Ovary (tissue), 9 donors: ENCODE results near the gene RBM3. TPM values are rescaled to one million over a fixed set of nuclear protein-coding genes. Genes with fewer than 3 reads are reported as not detected.

Source experiments
- DNase-seq, 5 donors: peaks; one replicate each; pipeline ENCODE4 v3.0.0-alpha.2; 2019 to 2020
- H3K27ac ChIP-seq, 2 donors: fragments of 200-600 bp; one replicate each; pipeline versions ENCODE4 v1.5.1 to v1.8.0; 2019 to 2022
- H3K27me3 ChIP-seq: fragments of 200-600 bp; one replicate; pipeline ENCODE4 v1.8.0; 2022
- H3K36me3 ChIP-seq: fragments of 200-600 bp; sonication (generic); one replicate; pipeline ENCODE4 v1.5.1; 2019
- H3K4me1 ChIP-seq: one replicate; pipeline ENCODE4 v1.8.1; 2013; ENCODE audit warnings: mild to moderate bottlenecking, moderate library complexity; ENCODE audit not compliant: insufficient read depth
- H3K4me3 ChIP-seq: fragments of 200-600 bp; sonication (generic); one replicate; pipeline ENCODE4 v1.5.1; 2017
- H3K9me3 ChIP-seq, 2 donors: fragments of 200-600 bp in 1 of 2; sonication (generic) in 1 of 2; one replicate each; pipeline versions ENCODE4 v1.5.1 to v1.8.1; 2013 to 2019; ENCODE audit warnings: mild to moderate bottlenecking in 1 of 2, moderate library complexity in 1 of 2
- EP300 ChIP-seq: sonication (generic); formaldehyde crosslinking; IDR thresholded peaks from one replicate; pipeline ENCODE4 v1.6.1; 2017; ENCODE audit warnings: antibody characterized with exemption
- POLR2A ChIP-seq: fragments of 450-650 bp; IDR thresholded peaks from one replicate; pipeline ENCODE4 v1.6.1; 2017; ENCODE audit warnings: antibody characterized with exemption, mild to moderate bottlenecking, moderate library complexity
- whole genome bisulfite sequencing, 3 donors: extraction: QIAGEN DNeasy Blood & Tissue Kit in 1 of 3; methylation state at CpG; one replicate each; pipeline versions ENCODE4 v1.1.5 to v1.1.7; 2013 to 2017; 5-methylcytosine and 5-hydroxymethylcytosine counted together
- intact Hi-C, 4 donors: fragments of 100-400 bp; cut with DNase I; formaldehyde crosslinking; loops; one replicate each; pipeline versions ENCODE4 v1.11.0 to v1.15.1; 2022 to 2023
- polyA plus RNA-seq, 2 donors: library from polyadenylated mRNA; stranded (reverse); fragments of 200-250 nt in 1 of 2; fragments of 350-450 nt in 1 of 2; fragmentation: Illumina TruSeq in 1 of 2; extraction: RNeasy Lipid Tissue Mini Kit (QIAGEN cat#74804) in 1 of 2; gene quantifications; one replicate each; pipeline ENCODE4 v1.2.3, GENCODE V29; 2013 to 2014
- total RNA-seq, 7 donors: library from RNA; depleted of rRNA in 2 of 7; stranded (reverse); fragments of >200 nt in 2 of 7; fragmentation: NEBNext Ultra II Directional in 3 of 7; extraction: Animal tissue kit (Norgen Biotek cat#: 25700) in 3 of 7; gene quantifications; one replicate each; pipeline versions ENCODE4 v1.1.0 to v1.2.4, GENCODE V29; 2016 to 2023
- TF ChIP-seq, protein P1 (sequence below), 3 donors: fragments of 450-650 bp in 2 of 3; fragments of 200-600 bp in 1 of 3; IDR thresholded peaks; one replicate each; pipeline versions ENCODE4 v1.5.1 to v1.8.0; 2016 to 2022; ENCODE audit warnings: antibody characterized with exemption in 3 of 3, mild to moderate bottlenecking in 1 of 3
- donor health status: DM: no; HTN: no; CAD: no; lungs with moderate emphysema.
- donor health status: DM: no; HTN: no; CAD: no.
- donor health status: Bipolar disorder and iron deficiency.
- donor health status: DM: yes; HTN: yes; CAD: no.
- donor health status: DM: no; HTN: no; CAD: no.
- donor health status: DM: yes; HTN: yes; CAD: no.

The RBM3 gene
- total and polyA plus RNA-seq, 9 donors: 103 to 421 (median 153) TPM

DNA sequence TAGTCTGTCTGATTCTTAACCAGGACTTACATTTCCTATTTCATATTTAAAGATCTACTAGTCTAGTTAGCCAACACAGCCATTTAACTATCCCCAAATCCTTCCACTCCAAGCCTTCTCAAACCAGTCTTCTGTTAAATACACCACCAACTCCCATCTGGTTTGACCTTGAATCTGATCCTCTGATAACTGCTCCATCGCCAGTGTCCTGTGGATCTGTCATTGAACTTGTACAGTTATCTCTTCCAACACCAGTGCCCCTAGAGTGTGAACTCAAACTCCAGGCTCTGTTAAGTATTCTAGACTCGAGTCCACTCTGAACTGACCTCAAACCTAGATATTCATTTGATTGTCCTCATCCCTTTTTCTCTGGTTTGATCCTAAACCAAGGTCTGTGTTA is 37.4 kb downstream of the RBM3 start:
- Histone ChIP-seq H3K9me3 (no peaks in the 10 kb centered on the region), H3K4me1 (no peaks in the 10 kb centered on the region), H3K4me3 (no peak overlapping the region), H3K36me3 (no peaks in the 10 kb centered on the region), H3K27ac (no peak overlapping the region), H3K27me3 (no peaks in the 10 kb centered on the region)
- intact Hi-C loops: no loop called here
- TF ChIP-seq, protein P1, sequence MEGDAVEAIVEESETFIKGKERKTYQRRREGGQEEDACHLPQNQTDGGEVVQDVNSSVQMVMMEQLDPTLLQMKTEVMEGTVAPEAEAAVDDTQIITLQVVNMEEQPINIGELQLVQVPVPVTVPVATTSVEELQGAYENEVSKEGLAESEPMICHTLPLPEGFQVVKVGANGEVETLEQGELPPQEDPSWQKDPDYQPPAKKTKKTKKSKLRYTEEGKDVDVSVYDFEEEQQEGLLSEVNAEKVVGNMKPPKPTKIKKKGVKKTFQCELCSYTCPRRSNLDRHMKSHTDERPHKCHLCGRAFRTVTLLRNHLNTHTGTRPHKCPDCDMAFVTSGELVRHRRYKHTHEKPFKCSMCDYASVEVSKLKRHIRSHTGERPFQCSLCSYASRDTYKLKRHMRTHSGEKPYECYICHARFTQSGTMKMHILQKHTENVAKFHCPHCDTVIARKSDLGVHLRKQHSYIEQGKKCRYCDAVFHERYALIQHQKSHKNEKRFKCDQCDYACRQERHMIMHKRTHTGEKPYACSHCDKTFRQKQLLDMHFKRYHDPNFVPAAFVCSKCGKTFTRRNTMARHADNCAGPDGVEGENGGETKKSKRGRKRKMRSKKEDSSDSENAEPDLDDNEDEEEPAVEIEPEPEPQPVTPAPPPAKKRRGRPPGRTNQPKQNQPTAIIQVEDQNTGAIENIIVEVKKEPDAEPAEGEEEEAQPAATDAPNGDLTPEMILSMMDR (IDR thresholded peaks at IDR 0.05): no peak
- no peak for TF ChIP-seq EP300
- TF ChIP-seq POLR2A: no peak
- 19 to 40% (median 33%) methylated on average over 2 of the region's 2 CpGs for WGBS, 3 donors
- no peak for DNase-seq

DNA sequence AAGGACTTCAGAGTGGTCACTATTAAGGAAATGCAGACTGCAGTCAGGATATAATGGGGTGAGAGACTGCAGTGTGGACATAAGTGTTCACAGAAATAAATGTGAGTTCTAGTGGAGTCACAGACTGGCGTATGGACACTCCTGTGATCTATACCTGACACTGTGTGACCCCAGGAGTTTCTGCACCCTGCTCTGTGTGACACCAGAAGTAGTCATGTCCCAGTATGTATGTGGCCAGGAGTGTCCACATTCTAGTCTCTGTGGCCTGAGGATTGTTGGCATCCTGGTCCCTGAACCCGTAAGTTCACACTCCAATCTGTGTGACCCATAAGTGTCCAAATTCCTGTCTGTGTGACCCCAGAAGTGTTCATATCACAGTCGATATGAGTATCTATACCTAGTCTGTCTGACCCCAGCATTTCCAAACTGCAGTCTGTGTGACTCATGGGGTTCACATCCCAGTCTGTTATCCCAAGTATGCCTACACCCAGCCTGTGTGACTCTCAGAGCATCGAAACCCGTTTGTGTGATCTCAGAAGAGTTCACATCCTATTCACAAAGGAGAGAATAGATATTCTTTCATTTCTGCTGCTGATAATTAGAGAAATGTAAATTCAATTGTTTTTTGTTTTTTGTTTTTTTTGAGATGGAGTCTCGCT is 39.3 kb downstream of the RBM3 start:
- Histone ChIP-seq H3K4me1 (no peaks in the 10 kb centered on the region), H3K9me3 (no peaks in the 10 kb centered on the region), H3K4me3 (no peak overlapping the region), H3K27ac (no peak overlapping the region), H3K27me3 (no peaks in the 10 kb centered on the region), H3K36me3 (no peaks in the 10 kb centered on the region)
- DNase-seq: no peak
- 72 to 85% (median 76%) methylated on average over 6 of the region's 6 CpGs for WGBS, 3 donors
- TF ChIP-seq, protein P1 (IDR thresholded peaks at IDR 0.05): no peak
- no peak for TF ChIP-seq EP300
- no peak for TF ChIP-seq POLR2A
- intact Hi-C loops: no loop called here

DNA sequence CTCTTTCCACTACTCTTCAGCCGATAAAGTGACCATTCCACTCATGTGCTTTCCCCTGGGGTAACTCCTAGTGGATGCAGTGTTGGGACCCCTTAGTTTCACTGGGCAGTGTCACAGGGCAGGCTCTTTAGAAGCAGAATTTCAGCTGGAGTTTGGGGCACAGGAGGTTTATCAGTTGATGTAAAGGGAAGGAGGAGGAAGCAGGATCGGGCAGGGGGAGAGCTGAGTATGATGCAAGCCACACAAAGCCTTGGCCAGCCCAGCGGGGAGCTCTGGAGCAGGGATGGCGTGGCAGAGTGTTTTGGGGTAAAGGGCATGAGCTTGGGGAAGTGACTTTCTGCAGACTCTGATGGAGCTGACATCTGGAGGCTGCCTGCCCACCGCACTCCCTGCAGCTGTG is 42.3 kb downstream of the RBM3 start:
- Histone ChIP-seq H3K4me3 (no peak overlapping the region), H3K27ac (no peak overlapping the region), H3K9me3 (no peaks in the 10 kb centered on the region), H3K36me3 (no peaks in the 10 kb centered on the region), H3K27me3 (no peaks in the 10 kb centered on the region), H3K4me1 (no peaks in the 10 kb centered on the region)
- intact Hi-C loops: no loop called here
- no peak for TF ChIP-seq POLR2A
- no peak for TF ChIP-seq EP300
- TF ChIP-seq, protein P1 (IDR thresholded peaks at IDR 0.05): no peak
- no peak for DNase-seq
- 41 to 56% (median 52%) methylated on average over 5 of the region's 5 CpGs for WGBS, 3 donors

DNA sequence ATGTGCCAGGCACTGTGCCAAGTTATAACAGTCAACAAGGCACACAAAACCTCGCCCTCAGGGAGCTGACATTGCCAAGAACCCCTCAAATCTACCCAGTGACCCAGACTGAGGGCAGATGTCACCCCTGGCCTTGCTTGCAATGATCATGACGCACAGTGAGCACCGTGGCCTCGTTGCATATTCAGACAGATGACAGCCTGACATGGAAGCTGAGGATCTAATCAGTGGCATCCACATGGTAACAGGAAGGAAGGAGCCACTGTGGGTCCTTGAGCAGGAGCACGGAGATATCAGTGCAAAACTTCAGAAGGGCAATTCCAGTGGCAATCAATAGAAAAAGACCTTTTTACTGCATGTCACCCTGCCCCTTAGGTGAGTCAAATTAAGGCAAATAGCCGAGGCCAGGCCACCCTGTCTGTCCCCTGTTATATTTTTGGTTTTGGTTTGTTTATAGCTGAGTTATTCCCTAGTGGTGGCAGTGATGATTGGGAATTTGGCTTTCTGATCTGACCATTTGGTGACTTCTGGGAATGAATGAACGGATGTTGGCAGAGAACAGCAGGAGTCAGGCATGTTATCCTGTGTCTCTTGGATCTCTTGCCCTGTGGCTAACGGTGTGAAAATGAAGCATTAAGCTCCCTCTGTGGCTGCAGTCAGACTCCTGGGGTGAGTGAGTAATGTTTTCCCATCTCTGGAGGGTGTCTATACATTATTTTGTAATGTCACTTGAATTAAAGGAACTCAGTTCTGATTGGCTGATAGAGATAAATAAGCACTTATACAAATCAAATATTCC is 43.5 kb downstream of the RBM3 start:
- Histone ChIP-seq H3K4me3 (no peak overlapping the region), H3K27ac (no peak overlapping the region), H3K4me1 (no peaks in the 10 kb centered on the region), H3K36me3 (no peaks in the 10 kb centered on the region), H3K9me3 (no peaks in the 10 kb centered on the region), H3K27me3 (no peaks in the 10 kb centered on the region)
- intact Hi-C loops: no loop called here
- 40 to 50% (median 50%) methylated on average over 8 of the region's 8 CpGs for WGBS, 3 donors
- no peak for DNase-seq
- TF ChIP-seq EP300: no peak
- TF ChIP-seq, protein P1 (IDR thresholded peaks at IDR 0.05): no peak
- TF ChIP-seq POLR2A: no peak
